Measurements from ENCODE around the gene SLC16A3.
A peak's percentile ranks its signal among the peaks of the same experiment; 100 is the strongest.

Gene SLC16A3

DNA sequence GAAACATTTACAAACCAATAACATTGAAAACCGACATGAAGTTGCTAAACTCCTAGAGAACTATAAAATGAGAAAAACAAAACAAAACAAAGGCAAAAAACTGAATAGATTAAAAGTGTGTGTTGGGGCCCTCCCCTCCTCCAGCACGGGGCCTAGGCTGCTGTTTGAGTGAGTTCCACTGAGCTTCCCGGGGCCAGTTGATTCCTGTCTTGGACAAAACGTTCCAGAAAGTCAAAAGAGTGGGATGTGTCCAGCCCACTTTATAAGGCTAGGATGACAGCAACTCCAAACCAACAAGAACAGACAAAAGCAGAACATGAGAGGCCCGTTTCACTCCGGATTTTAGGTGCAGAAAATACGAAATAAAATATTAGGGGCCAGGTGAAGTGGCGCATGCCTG lies 56.3 kb downstream of the SLC16A3 start:
- Histone ChIP-seq H3K27ac (ENCODE audit: low read length) (no peak overlapping the region), H2AFZ (ENCODE audit: low read length) (no peak overlapping the region), H4K20me1 (ENCODE audit: insufficient read depth, low read length) (no peaks in the 10 kb centered on the region), H3K9ac (ENCODE audit: low read length) (no peak overlapping the region), H3K79me2 (ENCODE audit: low read length) (no peaks in the 10 kb centered on the region), H3K4me3 (ENCODE audit: low read length) (no peak overlapping the region), H3K4me2 (ENCODE audit: low read depth, low read length) (no peak overlapping the region), H3K4me1 (ENCODE audit: low read length) (no peaks in the 10 kb centered on the region), H3K36me3 (replicated peaks; ENCODE audit: insufficient read depth, low read length) (no peaks in the 10 kb centered on the region), H3F3A (ENCODE audit: insufficient read depth, low read length) (no peaks in the 10 kb centered on the region; the same call in 1 of the 2 replicates), H3K9me2 (replicated peaks; ENCODE audit: insufficient read depth, low read length) (no peaks in the 10 kb centered on the region), H3K9me3 (replicated peaks; ENCODE audit: insufficient read depth, low read length) (no peaks in the 10 kb centered on the region), H3K27me3 (replicated peaks; ENCODE audit: insufficient read depth, low read length) (no peaks in the 10 kb centered on the region)
- TF ChIP-seq EZH2 (optimal IDR thresholded peaks at IDR 0.05; ENCODE audit: low read depth, low read length) (no peak), EZH2phosphoT487 (IDR thresholded peaks at IDR 0.05; ENCODE audit: low read length) (no peak)
- TF ChIP-seq, protein P1, sequence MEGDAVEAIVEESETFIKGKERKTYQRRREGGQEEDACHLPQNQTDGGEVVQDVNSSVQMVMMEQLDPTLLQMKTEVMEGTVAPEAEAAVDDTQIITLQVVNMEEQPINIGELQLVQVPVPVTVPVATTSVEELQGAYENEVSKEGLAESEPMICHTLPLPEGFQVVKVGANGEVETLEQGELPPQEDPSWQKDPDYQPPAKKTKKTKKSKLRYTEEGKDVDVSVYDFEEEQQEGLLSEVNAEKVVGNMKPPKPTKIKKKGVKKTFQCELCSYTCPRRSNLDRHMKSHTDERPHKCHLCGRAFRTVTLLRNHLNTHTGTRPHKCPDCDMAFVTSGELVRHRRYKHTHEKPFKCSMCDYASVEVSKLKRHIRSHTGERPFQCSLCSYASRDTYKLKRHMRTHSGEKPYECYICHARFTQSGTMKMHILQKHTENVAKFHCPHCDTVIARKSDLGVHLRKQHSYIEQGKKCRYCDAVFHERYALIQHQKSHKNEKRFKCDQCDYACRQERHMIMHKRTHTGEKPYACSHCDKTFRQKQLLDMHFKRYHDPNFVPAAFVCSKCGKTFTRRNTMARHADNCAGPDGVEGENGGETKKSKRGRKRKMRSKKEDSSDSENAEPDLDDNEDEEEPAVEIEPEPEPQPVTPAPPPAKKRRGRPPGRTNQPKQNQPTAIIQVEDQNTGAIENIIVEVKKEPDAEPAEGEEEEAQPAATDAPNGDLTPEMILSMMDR (IDR thresholded peaks at IDR 0.05; ENCODE audit: low read length) = no peak
- DNase-seq = no peak

DNA sequence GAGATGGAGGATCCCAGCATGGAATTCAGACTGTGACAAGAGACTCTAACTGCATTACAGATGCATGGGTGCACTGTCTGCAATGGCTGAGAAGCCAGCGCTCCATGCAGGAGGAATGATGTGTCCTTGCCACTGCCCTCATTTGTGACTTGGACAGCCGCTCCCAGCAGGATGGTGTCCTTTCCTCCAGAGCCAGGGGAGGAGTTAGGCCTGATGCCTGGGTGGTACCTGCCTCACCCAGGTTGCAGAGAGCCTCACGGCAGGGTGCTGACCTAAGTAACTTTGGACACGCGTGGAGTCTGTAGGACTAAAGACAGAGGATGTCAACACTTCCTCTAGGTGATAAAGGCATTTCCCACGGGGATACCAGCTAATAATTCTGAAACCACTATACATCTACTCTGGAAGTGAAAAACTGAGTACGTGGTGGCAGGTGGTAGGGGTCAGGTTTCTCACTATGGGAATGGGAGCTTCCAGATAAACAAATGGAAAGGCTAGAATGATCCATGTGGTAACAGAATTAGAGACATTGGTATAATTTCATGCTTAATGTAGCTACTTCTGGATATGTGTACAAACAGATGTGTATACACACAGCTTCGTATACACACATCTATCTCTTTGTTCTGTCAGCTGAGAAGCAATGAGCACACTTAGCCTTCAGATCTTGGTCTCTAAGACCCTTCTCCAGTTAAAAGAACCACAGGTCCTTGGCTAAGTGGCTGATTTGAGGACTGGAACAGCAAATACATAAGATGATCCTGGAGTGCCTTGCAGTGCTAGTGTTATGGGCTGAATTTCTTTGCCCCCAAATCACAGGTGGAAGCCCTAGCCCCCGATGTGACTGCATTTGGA lies 58.4 kb downstream of the SLC16A3 start:
- Histone ChIP-seq H3K9me3 (replicated peaks; ENCODE audit: insufficient read depth, low read length) (no peaks in the 10 kb centered on the region), H3K79me2 (ENCODE audit: low read length) (no peaks in the 10 kb centered on the region), H2AFZ (ENCODE audit: low read length) (no peak overlapping the region), H3K4me3 (ENCODE audit: low read length) (no peak overlapping the region), H3K36me3 (replicated peaks; ENCODE audit: insufficient read depth, low read length) (no peaks in the 10 kb centered on the region), H3F3A (ENCODE audit: insufficient read depth, low read length) (peaks cover 7% of the 10 kb centered on the region), H3K9ac (ENCODE audit: low read length) (no peak overlapping the region), H3K4me2 (ENCODE audit: low read depth, low read length) (no peak overlapping the region), H3K9me2 (replicated peaks; ENCODE audit: insufficient read depth, low read length) (no peaks in the 10 kb centered on the region), H3K4me1 (ENCODE audit: low read length) (no peaks in the 10 kb centered on the region), H4K20me1 (ENCODE audit: insufficient read depth, low read length) (no peaks in the 10 kb centered on the region), H3K27ac (ENCODE audit: low read length) (no peak overlapping the region), H3K27me3 (replicated peaks; ENCODE audit: insufficient read depth, low read length) (no peaks in the 10 kb centered on the region)
- TF ChIP-seq EZH2 (optimal IDR thresholded peaks at IDR 0.05; ENCODE audit: low read depth, low read length) (no peak), EZH2phosphoT487 (IDR thresholded peaks at IDR 0.05; ENCODE audit: low read length) (no peak)
- TF ChIP-seq, protein P1 (IDR thresholded peaks at IDR 0.05; ENCODE audit: low read length) = no peak
- no peak for DNase-seq

DNA sequence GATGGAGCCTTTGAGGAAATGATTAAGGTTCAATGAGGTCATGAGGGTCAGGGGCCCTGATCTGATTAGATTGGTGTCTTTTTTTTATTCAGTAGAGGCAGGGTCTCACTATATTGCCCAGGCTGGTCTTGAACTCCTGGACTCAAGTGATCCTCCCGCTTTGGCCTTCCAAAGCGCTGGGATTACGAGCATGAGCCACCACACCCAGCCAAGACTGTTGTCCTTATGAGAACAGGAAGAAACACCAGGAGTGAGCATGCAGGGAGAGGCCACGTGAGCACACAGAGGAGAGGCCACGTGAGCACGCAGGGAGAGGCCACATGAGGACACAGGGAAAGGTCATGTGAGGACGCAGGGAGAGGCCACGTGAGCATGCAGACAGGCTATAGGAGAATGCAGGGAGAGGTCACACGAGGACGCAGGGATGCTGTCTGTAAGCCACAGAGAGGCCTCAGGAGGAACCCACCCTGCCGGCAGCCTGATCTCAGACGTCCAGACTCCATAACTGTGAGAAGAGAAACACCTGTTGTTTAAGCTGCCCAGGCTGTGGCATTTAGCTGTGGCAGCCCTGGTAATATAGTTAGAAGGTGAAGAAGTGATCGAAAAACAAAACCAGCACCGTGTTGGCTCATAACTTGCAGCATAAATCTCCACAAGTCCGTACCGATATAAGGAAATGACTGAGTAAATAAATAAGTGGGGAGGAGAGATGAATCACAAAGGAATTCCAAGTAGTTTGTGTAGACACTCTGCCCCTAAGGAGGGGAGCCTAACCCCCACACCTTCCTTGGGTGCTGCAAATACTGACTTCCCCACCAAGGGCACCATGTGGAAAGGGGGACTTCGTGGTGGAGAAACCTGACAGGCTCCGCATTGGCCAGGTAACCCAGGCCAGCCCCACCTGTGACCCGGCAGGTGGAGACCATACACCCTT lies 59.3 kb downstream of the SLC16A3 start:
- H4K20me1 ChIP-seq (ENCODE audit: insufficient read depth, low read length) = no peaks in the 10 kb centered on the region
- no peaks in the 10 kb centered on the region for H3K9me2 ChIP-seq (replicated peaks; ENCODE audit: insufficient read depth, low read length)
- no peak overlapping the region for H3K9ac ChIP-seq (ENCODE audit: low read length)
- TF ChIP-seq, protein P1 (IDR thresholded peaks at IDR 0.05; ENCODE audit: low read length) = no peak
- TF ChIP-seq EZH2phosphoT487 (IDR thresholded peaks at IDR 0.05; ENCODE audit: low read length) (no peak), EZH2 (optimal IDR thresholded peaks at IDR 0.05; ENCODE audit: low read depth, low read length) (no peak)
- no peak overlapping the region for H3K4me2 ChIP-seq (ENCODE audit: low read depth, low read length)
- no peaks in the 10 kb centered on the region for H3K36me3 ChIP-seq (replicated peaks; ENCODE audit: insufficient read depth, low read length)
- peak overlapping the region; percentile 28; the same call in 1 of the 2 replicates for H3K27ac ChIP-seq (ENCODE audit: low read length)
- no peaks in the 10 kb centered on the region for H3K27me3 ChIP-seq (replicated peaks; ENCODE audit: insufficient read depth, low read length)
- peak overlapping the region; percentile 42 for H2AFZ ChIP-seq (ENCODE audit: low read length)
- H3F3A ChIP-seq (ENCODE audit: insufficient read depth, low read length) = peaks cover 7% of the 10 kb centered on the region
- no peaks in the 10 kb centered on the region for H3K9me3 ChIP-seq (replicated peaks; ENCODE audit: insufficient read depth, low read length)
- H3K4me1 ChIP-seq (ENCODE audit: low read length) = no peaks in the 10 kb centered on the region
- H3K79me2 ChIP-seq (ENCODE audit: low read length) = no peaks in the 10 kb centered on the region
- H3K4me3 ChIP-seq (ENCODE audit: low read length) = no peak overlapping the region
- no peak for DNase-seq

All from MM.1S (cell line).